ENCODE results near the gene GPX4.

GPX4 gene

GRCh38 chr19:1136201-1136600, 32.4 kb downstream of the GPX4 start:
- peaks cover 3% of the 10 kb centered on the region; the same call in 1 of the 2 replicates for H3K36me3 ChIP-seq (ENCODE audit: insufficient read depth, low read length)
- H3K4me2 ChIP-seq (ENCODE audit: low read depth, low read length, poor library complexity, severe bottlenecking), result no peak overlapping the region
- H3K9me2 ChIP-seq (replicated peaks; ENCODE audit: low read depth, low read length), result no peaks in the 10 kb centered on the region
- H2AFZ ChIP-seq (ENCODE audit: low read length), result no peak overlapping the region
- peaks cover 23% of the 10 kb centered on the region for H3K4me1 ChIP-seq (ENCODE audit: insufficient read depth, low read length, poor library complexity, severe bottlenecking)
- H3K79me2 ChIP-seq (ENCODE audit: insufficient read depth, low read length), result peaks cover 15% of the 10 kb centered on the region; the same call in 1 of the 2 replicates
- H3F3A ChIP-seq (ENCODE audit: low read depth), result no peaks in the 10 kb centered on the region
- no peak overlapping the region for H3K9ac ChIP-seq (ENCODE audit: low read depth, low read length, poor library complexity, severe bottlenecking)
- H3K27me3 ChIP-seq (ENCODE audit: insufficient read depth, low read length, poor library complexity, severe bottlenecking), result no peaks in the 10 kb centered on the region
- peaks cover 4% of the 10 kb centered on the region for H4K20me1 ChIP-seq (ENCODE audit: insufficient read depth, low read length, poor library complexity, severe bottlenecking)
- H3K9me3 ChIP-seq (ENCODE audit: insufficient read depth, low read depth, low read length), result no peaks in the 10 kb centered on the region
- H3K4me3 ChIP-seq (ENCODE audit: low read length, poor library complexity, severe bottlenecking), result no peak overlapping the region
- TF ChIP-seq CTCF (conservative IDR thresholded peaks at IDR 0.05; ENCODE audit: low read length) (no peak), EZH2phosphoT487 (IDR thresholded peaks at IDR 0.05; ENCODE audit: borderline replicate concordance) (no peak)

GRCh38 chr19:1136621-1137317, 33.0 kb downstream of the GPX4 start:
- Histone ChIP-seq H4K20me1 (ENCODE audit: insufficient read depth, low read length, poor library complexity, severe bottlenecking) (no peaks in the 10 kb centered on the region), H3K4me3 (ENCODE audit: low read length, poor library complexity, severe bottlenecking) (no peak overlapping the region), H3F3A (ENCODE audit: low read depth) (no peaks in the 10 kb centered on the region), H3K4me2 (ENCODE audit: low read depth, low read length, poor library complexity, severe bottlenecking) (no peak overlapping the region), H3K27me3 (ENCODE audit: insufficient read depth, low read length, poor library complexity, severe bottlenecking) (no peaks in the 10 kb centered on the region), H3K4me1 (ENCODE audit: insufficient read depth, low read length, poor library complexity, severe bottlenecking) (peaks cover 17% of the 10 kb centered on the region), H3K9me2 (replicated peaks; ENCODE audit: low read depth, low read length) (no peaks in the 10 kb centered on the region), H3K36me3 (ENCODE audit: insufficient read depth, low read length) (peaks cover 3% of the 10 kb centered on the region; the same call in 1 of the 2 replicates), H2AFZ (ENCODE audit: low read length) (no peak overlapping the region), H3K79me2 (ENCODE audit: insufficient read depth, low read length) (peaks cover 9% of the 10 kb centered on the region; the same call in 1 of the 2 replicates), H3K9ac (ENCODE audit: low read depth, low read length, poor library complexity, severe bottlenecking) (peak overlapping the region; percentile 30), H3K9me3 (ENCODE audit: insufficient read depth, low read depth, low read length) (no peaks in the 10 kb centered on the region)
- TF ChIP-seq EZH2phosphoT487 (IDR thresholded peaks at IDR 0.05; ENCODE audit: borderline replicate concordance) (no peak), CTCF (conservative IDR thresholded peaks at IDR 0.05; ENCODE audit: low read length) (no peak)

- Histone ChIP-seq H3F3A (ENCODE audit: low read depth) (no peaks in the 10 kb centered on the region), H3K27me3 (ENCODE audit: insufficient read depth, low read length, poor library complexity, severe bottlenecking) (no peaks in the 10 kb centered on the region), H3K4me1 (ENCODE audit: insufficient read depth, low read length, poor library complexity, severe bottlenecking) (peaks cover 6% of the 10 kb centered on the region), H3K4me3 (ENCODE audit: low read length, poor library complexity, severe bottlenecking) (no peak overlapping the region), H4K20me1 (ENCODE audit: insufficient read depth, low read length, poor library complexity, severe bottlenecking) (no peaks in the 10 kb centered on the region), H3K9ac (ENCODE audit: low read depth, low read length, poor library complexity, severe bottlenecking) (no peak overlapping the region), H3K79me2 (ENCODE audit: insufficient read depth, low read length) (peaks cover 7% of the 10 kb centered on the region; the same call in 1 of the 2 replicates), H3K9me2 (replicated peaks; ENCODE audit: low read depth, low read length) (no peaks in the 10 kb centered on the region), H3K4me2 (ENCODE audit: low read depth, low read length, poor library complexity, severe bottlenecking) (no peak overlapping the region), H3K9me3 (ENCODE audit: insufficient read depth, low read depth, low read length) (no peaks in the 10 kb centered on the region), H3K36me3 (ENCODE audit: insufficient read depth, low read length) (peaks cover 3% of the 10 kb centered on the region; the same call in 1 of the 2 replicates), H2AFZ (ENCODE audit: low read length) (no peak overlapping the region)
- TF ChIP-seq CTCF (conservative IDR thresholded peaks at IDR 0.05; ENCODE audit: low read length) (no peak), EZH2phosphoT487 (IDR thresholded peaks at IDR 0.05; ENCODE audit: borderline replicate concordance) (no peak)
Observed at GRCh38 chr19:1138121-1138520, 34.3 kb downstream of the GPX4 start.
